SH-SY5Y (cell line): ENCODE results near the gene CTSH.

Experiments used
- GATA2 ChIP-seq: IDR thresholded peaks from 2 replicates; pipeline ENCODE4 v1.6.1; 2011; ENCODE audit warnings: mild to moderate bottlenecking, low read depth, low read length
- GATA3 ChIP-seq: IDR thresholded peaks from 2 replicates; pipeline ENCODE4 v1.6.1; 2011; ENCODE audit warnings: low read depth, mild to moderate bottlenecking, low read length, moderate library complexity

GRCh38 chr15:78933823-78934654, 10.8 kb downstream of the CTSH start:
- no peak for TF ChIP-seq GATA3
- no peak for TF ChIP-seq GATA2
